Measurements from ENCODE around the gene RERE.
"Not testable (repeated sequence)": the region's sequence is repeated elsewhere in the genome, so short reads cannot be mapped to it uniquely, and the experiment has no call there.

- not testable (repeated sequence) for TF ChIP-seq CTCF (conservative IDR thresholded peaks at IDR 0.05 in 1 of 2, IDR thresholded peaks at IDR 0.05 in 1 of 2; ENCODE audit: extremely low read depth in 1 of 2, insufficient read depth in 1 of 2, low read depth in 1 of 2, low read length in 2 of 2); EZH2 (IDR thresholded peaks at IDR 0.05; ENCODE audit: borderline replicate concordance, low read length)
Measured at GRCh38 chr1:8830732-8831131, 13.3 kb upstream of the RERE start.
